GM10847 (cell line): ENCODE results near the gene DSC3.

ENCODE experiments used
- POLR2A ChIP-seq: IDR thresholded peaks from 2 replicates; pipeline ENCODE4 v1.6.1; 2011; ENCODE audit not compliant: insufficient read length; ENCODE audit errors: extremely low read depth

The DSC3 gene

GRCh38 chr18:31048216-31048615 is 5.7 kb upstream of the DSC3 start:
- no peak for TF ChIP-seq POLR2A

- TF ChIP-seq POLR2A, result no peak
Measured at GRCh38 chr18:31046916-31047315, 4.4 kb upstream of the DSC3 start.

GRCh38 chr18:31045599-31045998 is 3.1 kb upstream of the DSC3 start:
- TF ChIP-seq POLR2A, result no peak

GRCh38 chr18:31044926-31045325 is 2.4 kb upstream of the DSC3 start:
- TF ChIP-seq POLR2A, result no peak

- no peak for TF ChIP-seq POLR2A
Measured at GRCh38 chr18:31043709-31044108, 1.2 kb upstream of the DSC3 start.

GRCh38 chr18:31042084-31042405 is 497 bp downstream of the DSC3 start:
- no peak for TF ChIP-seq POLR2A

- TF ChIP-seq POLR2A, result no peak
Measured at GRCh38 chr18:31041271-31042083, 1.1 kb downstream of the DSC3 start.

- no peak for TF ChIP-seq POLR2A
Measured at GRCh38 chr18:31040686-31041270, 1.8 kb downstream of the DSC3 start.

GRCh38 chr18:31039426-31039825 is 3.1 kb downstream of the DSC3 start:
- TF ChIP-seq POLR2A, result no peak

- no peak for TF ChIP-seq POLR2A
Measured at GRCh38 chr18:31034541-31034940, 8.0 kb downstream of the DSC3 start.

- TF ChIP-seq POLR2A, result no peak
Measured at GRCh38 chr18:31030574-31031278, 11.8 kb downstream of the DSC3 start.

- no peak for TF ChIP-seq POLR2A
Measured at GRCh38 chr18:31015715-31016434, 26.7 kb downstream of the DSC3 start.

- TF ChIP-seq POLR2A, result no peak
Measured at GRCh38 chr18:31010601-31011000, 31.9 kb downstream of the DSC3 start.

- TF ChIP-seq POLR2A, result no peak
Measured at GRCh38 chr18:30999887-31000628, 42.5 kb downstream of the DSC3 start.

GRCh38 chr18:30999186-30999585 is 43.4 kb downstream of the DSC3 start:
- no peak for TF ChIP-seq POLR2A
